K562 (cell line): ENCODE results near the gene HOXC5. TPM values are rescaled to one million over a fixed set of nuclear protein-coding genes. Genes with fewer than 3 reads are reported as not detected.

Source experiments
- BHLHE40 ChIP-seq: IDR thresholded peaks from 2 replicates; pipeline ENCODE4 v1.6.1; 2011; ENCODE audit warnings: low read length, improper control_type of control experiment
- ELF1 ChIP-seq: fragments of 200-800 bp; sonication (Bioruptor generic); IDR thresholded peaks from 2 replicates; pipeline ENCODE4 v1.6.1; 2016; ENCODE audit warnings: missing genetic modification characterization, missing compliant biosample characterization
- EP300 ChIP-seq: IDR thresholded peaks from 2 replicates; pipeline ENCODE4 v1.6.1; 2012; ENCODE audit warnings: low read length, improper control_type of control experiment
- EP400 ChIP-seq: fragments of 450-650 bp; IDR thresholded peaks from 2 replicates; pipeline ENCODE4 v1.6.1; 2017; ENCODE audit warnings: antibody characterized with exemption, mild to moderate bottlenecking, moderate library complexity
- FOXJ2 ChIP-seq: fragments of 200-800 bp; sonication (Bioruptor generic); IDR thresholded peaks from 2 replicates; pipeline ENCODE4 v1.6.1; 2016; ENCODE audit warnings: missing genetic modification characterization, missing compliant biosample characterization
- SMAD3 ChIP-seq: fragments of 450-650 bp; formaldehyde crosslinking; conservative IDR thresholded peaks from 2 replicates; pipeline ENCODE4 v1.4.0; 2020; ENCODE audit warnings: mild to moderate bottlenecking
- SMARCE1 ChIP-seq: fragments of 450-650 bp; IDR thresholded peaks from 2 replicates; pipeline ENCODE4 v1.7.1; 2016; ENCODE audit warnings: mild to moderate bottlenecking
- SRSF1 ChIP-seq: fragments of 200-400 bp; formaldehyde crosslinking; IDR thresholded peaks from 2 replicates; pipeline ENCODE4 v1.6.1; 2017; ENCODE audit warnings: mild to moderate bottlenecking, low read depth, low read length, moderate library complexity
- TRIM25 ChIP-seq: fragments of 450-650 bp; IDR thresholded peaks from 2 replicates; pipeline ENCODE4 v1.7.0; 2016; ENCODE audit warnings: borderline replicate concordance
- ZNF212 ChIP-seq: fragments of 450-650 bp; formaldehyde crosslinking; IDR thresholded peaks from 2 replicates; pipeline ENCODE4 v1.4.0; 2020; ENCODE audit warnings: mild to moderate bottlenecking
- ZNF263 ChIP-seq: sonication (generic); formaldehyde crosslinking; IDR thresholded peaks from 2 replicates; pipeline ENCODE4 v1.8.0; 2022; ENCODE audit warnings: mild to moderate bottlenecking, missing genetic modification reagents, borderline replicate concordance
- ZNF3 ChIP-seq: fragments of 250-450 bp; sonication (Bioruptor Pico); IDR thresholded peaks from 2 replicates; pipeline ENCODE4 v1.5.0; 2021; ENCODE audit warnings: mild to moderate bottlenecking, moderate library complexity
- ZNF609 ChIP-seq: sonication (generic); formaldehyde crosslinking; IDR thresholded peaks from 2 replicates; pipeline ENCODE4 v1.8.1; 2023; ENCODE audit warnings: missing genetic modification reagents, mild to moderate bottlenecking, borderline replicate concordance
- polyA plus RNA-seq, 8 experiments: library from polyadenylated mRNA; depleted of rRNA in 4 of 8; stranded (reverse) in 5 of 8; unstranded in 3 of 8; fragments of >200 nt; fragmentation: Nextera tagmentation in 2 of 8; fragmentation: Illumina TruSeq in 1 of 8; extraction: Ambion mirVana in 2 of 8; extraction: Trizol in 1 of 8; gene quantifications; 2 replicates each; pipeline versions ENCODE4 v1.2.1 to v1.2.3, GENCODE V29; 2011 to 2014; ENCODE audit warnings: inconsistent platforms in 1 of 8, missing spikeins in 1 of 8
- total RNA-seq, 7 experiments: library from RNA; depleted of rRNA in 6 of 7; stranded (reverse); fragments of >200 nt in 6 of 7; fragmentation: Illumina TruSeq in 2 of 7; extraction: Trizol in 2 of 7; gene quantifications; 2 replicates each; pipeline versions ENCODE4 v1.2.1 to v1.2.3, GENCODE V29; 2011 to 2021; ENCODE audit warnings: low replicate concordance in 1 of 7

Gene HOXC5
- total and polyA plus RNA-seq, 9 of the 15 experiments (the other 6 are each of a cell fraction or from before 2014, with no cell fraction given): 0.10 to 0.44 (median 0.18) TPM; not detected in 4

GRCh38 chr12:54055552-54055951, 22.7 kb downstream of the HOXC5 start (continued):
- no peak for TF ChIP-seq TRIM25
- TF ChIP-seq ZNF263: no peak
- TF ChIP-seq SMARCE1: no peak
- TF ChIP-seq ZNF212 (CRISPR knock-in tag): no peak
- no peak for TF ChIP-seq EP400
- TF ChIP-seq BHLHE40: no peak
- no peak for TF ChIP-seq EP300
- TF ChIP-seq SRSF1: no peak
- no peak for TF ChIP-seq ZNF3 (CRISPR knock-in tag)
- TF ChIP-seq ELF1 (tag): no peak
- TF ChIP-seq FOXJ2: no peak
- TF ChIP-seq ZNF609 (CRISPR knock-in tag): no peak
- no peak for TF ChIP-seq SMAD3
